B cell (primary cell): ENCODE measurements around the gene NLGN1. TPM values are rescaled to one million over a fixed set of nuclear protein-coding genes. Genes with fewer than 3 reads are reported as not detected.

Experiments used
- ATAC-seq: fragments of 200-7000 bp; cut with Tn5 transposase; one replicate; pipeline ENCODE4 v1.10.0; 2021; ENCODE audit warnings: low read depth, mild to moderate bottlenecking, moderate number of reproducible peaks, moderate library complexity
- CTCF ChIA-PET: fragments of 350-600 bp; sonication (Branson Sonifier 250); formaldehyde crosslinking; loops from one replicate; lab custom pipeline; 2021; ENCODE audit warnings: antibody characterized with exemption, inconsistent platforms; lab: Charles Lee
- POLR2A ChIA-PET: fragments of 350-600 bp; sonication (Branson Sonifier 250); formaldehyde crosslinking; loops from one replicate; lab custom pipeline; 2021; ENCODE audit warnings: antibody characterized with exemption; lab: Charles Lee
- DNase-seq: peaks from one replicate; pipeline ENCODE4 v3.0.0; 2013
- H2AFZ ChIP-seq: 2 replicates; pipeline ENCODE4 v1.6.1; 2012; ENCODE audit warnings: mild to moderate bottlenecking, low read depth, low read length; ENCODE audit not compliant: insufficient read depth, poor library complexity, severe bottlenecking
- H3K27ac ChIP-seq, 2 donors: 1 replicate in 1 of 2; 2 replicates in 1 of 2; pipeline ENCODE4 v1.5.1; 2012 to 2013; ENCODE audit warnings: low read length in 2 of 2, mild to moderate bottlenecking in 2 of 2, moderate library complexity in 1 of 2
- H3K27me3 ChIP-seq, 4 experiments: fragments of 200-600 bp in 1 of 4; sonication (generic) in 1 of 4; replicated peaks in 1 of 4; 1 replicate in 2 of 4; 2 replicates in 2 of 4; pipeline versions ENCODE4 v1.6.1 to v1.7.0; 2013 to 2016; ENCODE audit warnings: low read length in 3 of 4, mild to moderate bottlenecking in 2 of 4, mixed read lengths in 1 of 4, moderate library complexity in 1 of 4; ENCODE audit not compliant: insufficient read depth in 4 of 4, control insufficient read depth in 3 of 4; ENCODE audit errors: control extremely low read depth in 1 of 4
- H3K36me3 ChIP-seq, 2 experiments: replicated peaks in 1 of 2; 1 replicate in 1 of 2; 2 replicates in 1 of 2; pipeline versions ENCODE4 v1.6.1 to v1.7.1; 2013; ENCODE audit warnings: low read length in 1 of 2; ENCODE audit not compliant: insufficient read depth in 2 of 2, control insufficient read depth in 1 of 2; ENCODE audit errors: control extremely low read depth in 1 of 2, extremely low read depth in 1 of 2
- H3K4me1 ChIP-seq, 2 donors: fragments of 200-600 bp in 1 of 2; sonication (generic) in 1 of 2; 1 replicate in 1 of 2; 2 replicates in 1 of 2; pipeline versions ENCODE4 v1.5.1 to v1.6.1; 2013 to 2017; ENCODE audit warnings: low read length in 2 of 2; ENCODE audit not compliant: control insufficient read depth in 2 of 2, insufficient read depth in 2 of 2
- H3K4me2 ChIP-seq: replicated peaks from 2 replicates; pipeline ENCODE3; 2012; ENCODE audit warnings: mild to moderate bottlenecking, low read depth, low read length; ENCODE audit not compliant: poor library complexity, severe bottlenecking
- H3K4me3 ChIP-seq, 5 experiments: fragments of 200-600 bp in 1 of 5; sonication (generic) in 1 of 5; 1 replicate in 3 of 5; 2 replicates in 2 of 5; pipeline versions ENCODE4 v1.5.1 to v1.7.0; 2011 to 2016; ENCODE audit warnings: low read length in 4 of 5, mild to moderate bottlenecking in 4 of 5, low read depth in 2 of 5, control low read depth in 1 of 5, moderate library complexity in 1 of 5; ENCODE audit not compliant: insufficient read depth in 1 of 5; ENCODE audit errors: control extremely low read depth in 1 of 5, extremely low read depth in 1 of 5
- H3K79me2 ChIP-seq: fragments of 200-600 bp; sonication (generic); one replicate; pipeline ENCODE4 v1.6.0; 2016; ENCODE audit warnings: low read length; ENCODE audit not compliant: control insufficient read depth, insufficient read depth
- H3K9ac ChIP-seq: fragments of 200-600 bp; sonication (generic); 2 replicates; pipeline ENCODE4 v1.6.1; 2017; ENCODE audit warnings: mild to moderate bottlenecking, low read length, moderate library complexity
- H3K9me3 ChIP-seq, 3 donors: one replicate each; pipeline versions ENCODE4 v1.6.1 to v1.7.1; 2013; ENCODE audit warnings: low read length in 2 of 3; ENCODE audit not compliant: control insufficient read depth in 2 of 3, insufficient read depth in 1 of 3; ENCODE audit errors: control extremely low read depth in 1 of 3
- H4K20me1 ChIP-seq: 2 replicates; pipeline ENCODE4 v1.6.0; 2012; ENCODE audit warnings: mild to moderate bottlenecking, low read length; ENCODE audit not compliant: insufficient read depth, control insufficient read depth, poor library complexity, severe bottlenecking
- H3K27ac Mint-ChIP-seq: one replicate; pipeline ENCODE4 v1.8.0; 2021; ENCODE audit warnings: mixed read lengths
- H3K27me3 Mint-ChIP-seq: one replicate; pipeline ENCODE4 v1.8.0; 2021; ENCODE audit warnings: mixed read lengths
- H3K4me1 Mint-ChIP-seq: one replicate; pipeline ENCODE4 v1.8.0; 2021; ENCODE audit warnings: mixed read lengths
- H3K4me3 Mint-ChIP-seq: one replicate; pipeline ENCODE4 v1.8.0; 2021; ENCODE audit warnings: mixed read lengths
- H3K9me3 Mint-ChIP-seq: one replicate; pipeline ENCODE4 v1.8.0; 2022; ENCODE audit warnings: mixed read lengths; ENCODE audit not compliant: insufficient read depth
- EZH2 ChIP-seq: IDR thresholded peaks from 2 replicates; pipeline ENCODE4 v1.6.1; 2012; ENCODE audit warnings: borderline replicate concordance, low read depth, mild to moderate bottlenecking, moderate library complexity, low read length; ENCODE audit not compliant: insufficient read depth, poor library complexity, severe bottlenecking
- WGBS: methylation state at CpG from one replicate; pipeline ENCODE4 v1.1.5; 2013; ENCODE audit warnings: missing lambda C conversion rate; ENCODE audit not compliant: insufficient coverage; 5-methylcytosine and 5-hydroxymethylcytosine counted together
- intact Hi-C: fragments of 100-400 bp; cut with micrococcal nuclease; formaldehyde crosslinking; loops from one replicate; pipeline ENCODE4 v1.10.0; 2022
- polyA plus RNA-seq: library from polyadenylated mRNA; depleted of rRNA; stranded (reverse); fragments of >200 nt; gene quantifications from 2 replicates; pipeline ENCODE4 v1.2.3, GENCODE V29; 2012
- total RNA-seq, 2 donors: library from RNA; stranded (reverse); fragments of 120-200 nt in 1 of 2; gene quantifications; 1 replicate in 1 of 2; 2 replicates in 1 of 2; pipeline versions ENCODE4 v1.2.3 to v1.2.4, GENCODE V29; 2013 to 2022
- TF ChIP-seq, protein P1 (sequence below): fragments of 200-600 bp; IDR thresholded peaks from one replicate; pipeline ENCODE4 v1.8.0; 2022; ENCODE audit warnings: antibody characterized with exemption, mild to moderate bottlenecking

Gene NLGN1
- total and polyA plus RNA-seq, 2 donors (not counting 1 experiment from before 2014, with no cell fraction given), result not detected

DNA sequence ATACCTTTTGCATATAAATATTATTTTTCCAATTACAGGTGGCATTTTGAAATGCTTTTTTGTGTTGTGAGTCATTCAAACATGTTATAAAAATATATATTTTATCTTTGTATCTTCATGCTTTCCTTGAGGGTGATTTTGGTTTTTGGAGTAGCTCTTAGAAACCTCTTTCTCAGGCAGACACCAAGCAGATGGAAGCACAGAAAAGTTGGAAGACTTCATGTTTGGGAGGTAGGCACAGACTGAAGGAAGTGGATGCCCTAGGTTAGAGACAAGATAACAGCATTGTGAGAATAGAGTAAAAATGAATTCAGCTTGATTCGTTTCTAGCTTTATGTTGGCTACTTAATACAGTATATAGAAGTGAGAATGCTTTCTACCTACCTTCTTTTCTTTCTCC, 338.3 kb downstream of the NLGN1 start:
- H3K9ac ChIP-seq, result no peak overlapping the region
- CTCF ChIA-PET, result no interaction called here
- no peaks in the 10 kb centered on the region for H3K27me3 ChIP-seq
- DNase-seq (no peak), ATAC-seq (no peak)
- no peaks in the 10 kb centered on the region for H4K20me1 ChIP-seq
- WGBS, result no CpG with 5 or more reads among the region's 1 CpG
- no peaks in the 10 kb centered on the region for H3K36me3 ChIP-seq
- Mint-ChIP-seq H3K27me3 (no peaks in the 10 kb centered on the region), H3K9me3 (no peaks in the 10 kb centered on the region), H3K4me3 (no peak overlapping the region), H3K4me1 (no peaks in the 10 kb centered on the region), H3K27ac (no peak overlapping the region)
- POLR2A ChIA-PET, result no interaction called here
- no peaks in the 10 kb centered on the region for H3K9me3 ChIP-seq
- H3K27ac ChIP-seq, result no peak overlapping the region
- H3K4me2 ChIP-seq, result no peak overlapping the region
- H3K4me1 ChIP-seq, result no peaks in the 10 kb centered on the region
- H2AFZ ChIP-seq, result no peak overlapping the region
- no peak overlapping the region for H3K4me3 ChIP-seq
- intact Hi-C loops, result no loop called here
- H3K79me2 ChIP-seq, result no peaks in the 10 kb centered on the region
- no peak for TF ChIP-seq EZH2
- TF ChIP-seq, protein P1, sequence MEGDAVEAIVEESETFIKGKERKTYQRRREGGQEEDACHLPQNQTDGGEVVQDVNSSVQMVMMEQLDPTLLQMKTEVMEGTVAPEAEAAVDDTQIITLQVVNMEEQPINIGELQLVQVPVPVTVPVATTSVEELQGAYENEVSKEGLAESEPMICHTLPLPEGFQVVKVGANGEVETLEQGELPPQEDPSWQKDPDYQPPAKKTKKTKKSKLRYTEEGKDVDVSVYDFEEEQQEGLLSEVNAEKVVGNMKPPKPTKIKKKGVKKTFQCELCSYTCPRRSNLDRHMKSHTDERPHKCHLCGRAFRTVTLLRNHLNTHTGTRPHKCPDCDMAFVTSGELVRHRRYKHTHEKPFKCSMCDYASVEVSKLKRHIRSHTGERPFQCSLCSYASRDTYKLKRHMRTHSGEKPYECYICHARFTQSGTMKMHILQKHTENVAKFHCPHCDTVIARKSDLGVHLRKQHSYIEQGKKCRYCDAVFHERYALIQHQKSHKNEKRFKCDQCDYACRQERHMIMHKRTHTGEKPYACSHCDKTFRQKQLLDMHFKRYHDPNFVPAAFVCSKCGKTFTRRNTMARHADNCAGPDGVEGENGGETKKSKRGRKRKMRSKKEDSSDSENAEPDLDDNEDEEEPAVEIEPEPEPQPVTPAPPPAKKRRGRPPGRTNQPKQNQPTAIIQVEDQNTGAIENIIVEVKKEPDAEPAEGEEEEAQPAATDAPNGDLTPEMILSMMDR, result no peak

DNA sequence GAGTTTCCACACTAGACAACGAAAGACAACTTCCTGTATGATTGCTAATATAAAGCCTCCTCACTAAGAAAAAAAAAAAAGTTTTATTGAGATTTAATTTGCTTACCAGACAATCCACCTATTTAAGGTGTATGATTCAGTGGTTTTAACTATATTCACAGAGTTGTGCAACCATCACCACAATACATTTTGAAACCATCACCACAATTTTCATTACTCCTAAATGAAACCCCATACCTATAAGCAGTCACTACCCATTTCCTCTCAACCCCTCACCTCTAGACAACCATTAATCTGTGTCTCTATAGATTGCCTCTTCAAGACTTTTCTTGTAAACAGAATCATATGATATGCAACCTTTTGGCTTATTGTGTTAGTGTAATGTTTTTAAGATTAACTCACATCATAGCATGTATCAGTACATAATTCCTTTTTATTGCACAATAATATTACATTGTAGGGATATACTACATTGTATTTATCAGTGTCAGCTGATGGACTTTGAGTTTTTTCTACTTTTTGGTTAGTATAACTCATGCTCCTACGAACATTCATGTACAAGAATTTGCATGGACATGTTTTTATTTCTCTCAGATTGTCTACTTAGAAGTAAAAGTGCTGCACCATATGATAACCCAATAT, 339.7 kb downstream of the NLGN1 start:
- no peak overlapping the region for H3K4me2 ChIP-seq
- H3K4me3 ChIP-seq, result no peak overlapping the region
- H3K4me1 ChIP-seq, result no peaks in the 10 kb centered on the region
- no peaks in the 10 kb centered on the region for H3K36me3 ChIP-seq
- intact Hi-C loops, result no loop called here
- no peaks in the 10 kb centered on the region for H4K20me1 ChIP-seq
- H3K27ac Mint-ChIP-seq, result no peak overlapping the region
- ChIA-PET POLR2A (no interaction called here), CTCF (no interaction called here)
- no peaks in the 10 kb centered on the region for H3K9me3 Mint-ChIP-seq
- ATAC-seq (no peak), DNase-seq (no peak)
- no peak overlapping the region for H3K4me3 Mint-ChIP-seq
- TF ChIP-seq, protein P1, result no peak
- TF ChIP-seq EZH2, result no peak
- H3K9ac ChIP-seq, result no peak overlapping the region
- H3K27ac ChIP-seq, result no peak overlapping the region
- no peaks in the 10 kb centered on the region for H3K27me3 Mint-ChIP-seq
- H3K9me3 ChIP-seq, result no peaks in the 10 kb centered on the region
- H2AFZ ChIP-seq, result no peak overlapping the region
- WGBS, result no CpG with 5 or more reads among the region's 2 CpGs
- H3K27me3 ChIP-seq, result no peaks in the 10 kb centered on the region
- H3K4me1 Mint-ChIP-seq, result no peaks in the 10 kb centered on the region
- H3K79me2 ChIP-seq, result no peaks in the 10 kb centered on the region
